ENCODE measurements around the gene NRSN2. TPM values are rescaled to one million over a fixed set of nuclear protein-coding genes. Genes with fewer than 3 reads are reported as not detected.
A peak's percentile ranks its signal among the peaks of the same experiment; 100 is the strongest.

Gene NRSN2
- total RNA-seq, 1 experiment from 2014 or later: 43.4 TPM

DNA sequence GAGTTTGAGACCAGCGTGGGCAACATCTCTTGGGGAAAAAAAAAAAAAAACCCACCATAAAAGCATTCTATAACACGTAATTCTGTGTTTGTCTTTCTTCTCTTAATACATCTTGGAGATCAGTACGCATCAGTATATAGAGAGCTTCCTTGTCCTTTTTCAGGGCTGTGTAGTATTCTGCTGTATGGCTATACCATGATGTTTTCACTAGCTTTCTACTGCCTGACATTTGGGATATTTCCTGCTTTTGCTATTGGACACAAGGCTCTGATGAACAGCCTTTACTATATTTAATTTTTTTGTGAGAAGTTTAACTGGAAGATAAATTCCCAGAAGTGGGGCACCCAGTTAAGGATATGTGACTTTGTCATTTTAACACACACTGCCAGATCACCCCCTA is 40.6 kb downstream of the NRSN2 start:
- no TSS peak for BruUV-seq (replicated peaks)
- intact Hi-C loops (cut with micrococcal nuclease; ENCODE audit: unreplicated experiment): no loop called here

DNA sequence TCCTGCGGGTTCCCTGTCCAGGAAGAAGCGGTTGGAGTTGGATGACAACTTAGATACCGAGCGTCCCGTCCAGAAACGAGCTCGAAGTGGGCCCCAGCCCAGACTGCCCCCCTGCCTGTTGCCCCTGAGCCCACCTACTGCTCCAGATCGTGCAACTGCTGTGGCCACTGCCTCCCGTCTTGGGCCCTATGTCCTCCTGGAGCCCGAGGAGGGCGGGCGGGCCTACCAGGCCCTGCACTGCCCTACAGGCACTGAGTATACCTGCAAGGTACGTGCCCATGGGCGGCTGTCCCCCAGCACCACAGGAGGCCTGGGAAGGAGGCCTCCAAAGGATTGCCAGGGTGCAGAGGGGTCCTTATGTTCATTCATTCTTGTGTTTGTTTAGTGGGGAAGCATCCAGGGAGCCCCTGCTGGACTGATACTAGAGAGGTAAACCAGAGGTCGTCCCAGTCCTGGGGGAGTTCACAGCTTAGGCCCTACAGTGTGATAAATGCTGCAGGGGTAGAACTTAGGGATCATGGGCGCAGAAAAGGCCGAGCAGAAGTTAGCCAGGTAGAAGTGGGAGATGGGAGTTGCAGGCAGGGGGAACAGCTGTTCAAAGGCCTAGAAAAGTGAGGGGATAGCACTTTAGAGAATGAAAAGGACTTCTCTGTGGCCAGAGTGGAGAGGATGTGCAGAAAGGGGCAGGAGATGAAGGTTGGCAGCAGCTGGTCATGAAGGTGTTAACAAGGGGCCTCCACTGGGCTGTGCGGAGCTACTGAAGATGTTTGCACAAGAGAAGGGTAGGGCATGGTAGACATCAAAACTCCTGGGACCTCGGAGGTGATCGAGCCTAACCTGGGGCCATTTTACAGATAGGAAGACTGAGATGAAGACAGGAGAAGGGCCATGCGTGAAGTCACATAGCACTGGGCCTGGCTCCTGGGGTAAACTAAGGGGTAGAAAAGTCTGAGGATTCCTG is 41.4 kb downstream of the NRSN2 start:
- Histone ChIP-seq H3K9me3 (ENCODE audit: low read depth, low read length, poor library complexity, severe bottlenecking) (no peaks in the 10 kb centered on the region), H3K4me1 (ENCODE audit: insufficient read depth, low read length, poor library complexity, severe bottlenecking) (peaks cover 7% of the 10 kb centered on the region), H3K27me3 (replicated peaks; ENCODE audit: insufficient read depth, low read depth, low read length, poor library complexity) (no peaks in the 10 kb centered on the region), H3K4me3 (ENCODE audit: low read depth, low read length, poor library complexity, severe bottlenecking) (no peak overlapping the region), H3K27ac (ENCODE audit: low read depth, low read length, poor library complexity, severe bottlenecking) (peak overlapping the region; percentile 42), H3K36me3 (ENCODE audit: insufficient read depth, low read length, poor library complexity, severe bottlenecking) (peaks cover 83% of the 10 kb centered on the region)
- no TSS peak for BruUV-seq (replicated peaks)
- no peak for DNase-seq (ENCODE audit: low spot score)
- ChIA-PET POLR2A (ENCODE audit: low non-redundant PET) (no interaction called here), CTCF (no interaction called here)
- no peak for TF ChIP-seq EZH2 (IDR thresholded peaks at IDR 0.05; ENCODE audit: borderline replicate concordance, low read depth, low read length, poor library complexity, severe bottlenecking)
- TF ChIP-seq, protein P1, sequence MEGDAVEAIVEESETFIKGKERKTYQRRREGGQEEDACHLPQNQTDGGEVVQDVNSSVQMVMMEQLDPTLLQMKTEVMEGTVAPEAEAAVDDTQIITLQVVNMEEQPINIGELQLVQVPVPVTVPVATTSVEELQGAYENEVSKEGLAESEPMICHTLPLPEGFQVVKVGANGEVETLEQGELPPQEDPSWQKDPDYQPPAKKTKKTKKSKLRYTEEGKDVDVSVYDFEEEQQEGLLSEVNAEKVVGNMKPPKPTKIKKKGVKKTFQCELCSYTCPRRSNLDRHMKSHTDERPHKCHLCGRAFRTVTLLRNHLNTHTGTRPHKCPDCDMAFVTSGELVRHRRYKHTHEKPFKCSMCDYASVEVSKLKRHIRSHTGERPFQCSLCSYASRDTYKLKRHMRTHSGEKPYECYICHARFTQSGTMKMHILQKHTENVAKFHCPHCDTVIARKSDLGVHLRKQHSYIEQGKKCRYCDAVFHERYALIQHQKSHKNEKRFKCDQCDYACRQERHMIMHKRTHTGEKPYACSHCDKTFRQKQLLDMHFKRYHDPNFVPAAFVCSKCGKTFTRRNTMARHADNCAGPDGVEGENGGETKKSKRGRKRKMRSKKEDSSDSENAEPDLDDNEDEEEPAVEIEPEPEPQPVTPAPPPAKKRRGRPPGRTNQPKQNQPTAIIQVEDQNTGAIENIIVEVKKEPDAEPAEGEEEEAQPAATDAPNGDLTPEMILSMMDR (conservative IDR thresholded peaks at IDR 0.05; ENCODE audit: low read depth, low read length): no peak
- intact Hi-C loops (cut with micrococcal nuclease; ENCODE audit: unreplicated experiment): no loop called here

More for the DNA sequence above, 40.6 kb downstream of the NRSN2 start:
- Histone ChIP-seq H3K27ac (ENCODE audit: low read depth, low read length, poor library complexity, severe bottlenecking) (no peak overlapping the region), H3K36me3 (ENCODE audit: insufficient read depth, low read length, poor library complexity, severe bottlenecking) (peaks cover 78% of the 10 kb centered on the region), H3K27me3 (replicated peaks; ENCODE audit: insufficient read depth, low read depth, low read length, poor library complexity) (no peaks in the 10 kb centered on the region), H3K4me3 (ENCODE audit: low read depth, low read length, poor library complexity, severe bottlenecking) (no peak overlapping the region), H3K4me1 (ENCODE audit: insufficient read depth, low read length, poor library complexity, severe bottlenecking) (peaks cover 15% of the 10 kb centered on the region), H3K9me3 (ENCODE audit: low read depth, low read length, poor library complexity, severe bottlenecking) (no peaks in the 10 kb centered on the region)
- no peak for DNase-seq (ENCODE audit: low spot score)
- ChIA-PET CTCF (no interaction called here), POLR2A (ENCODE audit: low non-redundant PET) (interaction anchor here (0.6 kb wide), 1 partner anchor 14 kb away, joined by 11 read pairs; no protein-coding TSS in a partner anchor)
- TF ChIP-seq EZH2 (IDR thresholded peaks at IDR 0.05; ENCODE audit: borderline replicate concordance, low read depth, low read length, poor library complexity, severe bottlenecking): no peak
- TF ChIP-seq, protein P1 (conservative IDR thresholded peaks at IDR 0.05; ENCODE audit: low read depth, low read length): no peak

DNA sequence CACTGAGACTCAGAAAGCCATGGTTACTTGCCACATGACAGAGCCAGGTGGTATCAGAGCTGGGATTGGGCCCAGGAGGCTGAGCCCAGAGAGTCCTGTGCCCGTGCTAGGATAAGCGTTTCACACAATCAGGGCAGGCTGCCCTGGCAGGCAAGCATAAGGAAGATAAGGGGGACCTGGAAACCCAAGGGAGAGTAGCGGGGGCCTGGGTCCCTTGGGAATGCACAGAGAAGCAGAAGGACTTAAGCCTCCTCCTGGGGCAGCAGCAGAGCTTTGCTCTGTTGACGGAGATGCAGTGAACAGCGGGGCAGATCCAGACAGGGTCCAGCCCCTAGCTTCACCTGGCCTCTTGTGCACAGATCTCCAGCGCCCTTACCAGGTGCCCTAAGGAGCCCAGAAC is 42.3 kb downstream of the NRSN2 start:
- CTCF ChIA-PET: no interaction called here
- BruUV-seq (replicated peaks): no TSS peak
- no peak overlapping the region for H3K4me3 ChIP-seq (ENCODE audit: low read depth, low read length, poor library complexity, severe bottlenecking)
- H3K27ac ChIP-seq (ENCODE audit: low read depth, low read length, poor library complexity, severe bottlenecking): no peak overlapping the region
- intact Hi-C loops (cut with micrococcal nuclease; ENCODE audit: unreplicated experiment): no loop called here
- TF ChIP-seq, protein P1 (conservative IDR thresholded peaks at IDR 0.05; ENCODE audit: low read depth, low read length): no peak
- TF ChIP-seq EZH2 (IDR thresholded peaks at IDR 0.05; ENCODE audit: borderline replicate concordance, low read depth, low read length, poor library complexity, severe bottlenecking): no peak
- peaks cover under 1% of the 10 kb centered on the region for H3K4me1 ChIP-seq (ENCODE audit: insufficient read depth, low read length, poor library complexity, severe bottlenecking)
- DNase-seq (ENCODE audit: low spot score): no peak
- peaks cover 87% of the 10 kb centered on the region for H3K36me3 ChIP-seq (ENCODE audit: insufficient read depth, low read length, poor library complexity, severe bottlenecking)
- H3K9me3 ChIP-seq (ENCODE audit: low read depth, low read length, poor library complexity, severe bottlenecking): no peaks in the 10 kb centered on the region
- POLR2A ChIA-PET (ENCODE audit: low non-redundant PET): no interaction called here
- no peaks in the 10 kb centered on the region for H3K27me3 ChIP-seq (replicated peaks; ENCODE audit: insufficient read depth, low read depth, low read length, poor library complexity)
